Metanephros (tissue), 2 donors: ENCODE results near the gene AUTS2. TPM values are rescaled to one million over a fixed set of nuclear protein-coding genes. Genes with fewer than 3 reads are reported as not detected.

Source experiments
- small RNA-seq: library from RNA; depleted of rRNA; stranded (forward); fragments of <200 nt; gene quantifications from one replicate; pipeline ENCODE3, GENCODE V24; 2014; ENCODE audit warnings: low replicate concordance
- total RNA-seq: library from RNA; depleted of rRNA; stranded (reverse); fragments of >200 nt; gene quantifications from one replicate; pipeline ENCODE4 v1.2.3, GENCODE V29; 2014

The AUTS2 gene
- 69.8 TPM for total RNA-seq

DNA sequence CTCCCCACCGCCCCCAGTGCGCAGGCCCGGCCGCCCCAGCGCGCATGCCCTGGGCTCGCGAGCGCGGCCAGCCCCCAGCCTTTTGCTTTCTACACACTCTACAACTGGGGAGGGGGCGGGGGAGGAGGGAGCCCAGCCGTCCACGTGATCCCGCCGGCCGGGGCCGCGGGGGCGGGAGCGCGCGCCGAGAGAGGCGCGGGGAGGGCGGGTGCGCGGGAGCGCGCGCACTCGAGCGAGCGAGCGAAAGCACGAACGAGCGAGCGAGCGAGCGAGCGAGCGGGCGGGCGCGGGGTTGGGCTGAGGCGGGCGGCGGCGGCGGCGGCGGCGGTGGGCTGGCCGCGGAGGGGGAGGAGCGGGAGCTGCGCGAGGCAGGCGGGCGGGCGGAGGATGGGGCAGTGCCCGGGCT is at the start of gene AUTS2:
TSS of gene AUTS2 (plus strand) at position 395 of the 406 bp plus-strand sequence. CDS start 1,179 bp downstream, outside the sequence.

Small RNAs within 50 kb of the gene (small RNA-seq; reads per million reads assigned to genes)
- gene AC073873.1: not detected
